ENCODE results near the gene SENP3.

Gene SENP3

GRCh38 chr17:7577327-7578199 is 15.8 kb downstream of the SENP3 start:
- no peak for DNase-seq (ENCODE audit: low spot score)

- DNase-seq (ENCODE audit: low spot score), result peak; percentile 90
Observed at GRCh38 chr17:7579001-7579833, 17.5 kb downstream of the SENP3 start, which contains the start of gene CD68. Gene CD68 (plus strand): TSS chr17:7579638. CDS start chr17:7579678, 40 bp downstream.

- no peak for DNase-seq (ENCODE audit: low spot score)
Observed at GRCh38 chr17:7579834-7580603, 18.3 kb downstream of the SENP3 start.

GRCh38 chr17:7580604-7581575 is 19.2 kb downstream of the SENP3 start:
- DNase-seq (ENCODE audit: low spot score), result no peak

GRCh38 chr17:7582396-7583252 is 20.9 kb downstream of the SENP3 start:
- no peak for DNase-seq (ENCODE audit: low spot score)

- peak; percentile 90 for DNase-seq (ENCODE audit: low spot score)
Observed at GRCh38 chr17:7583253-7584109, 21.8 kb downstream of the SENP3 start, which contains the start of gene MPDU1. Gene MPDU1 (plus strand): TSS chr17:7583852. CDS start chr17:7583863, 11 bp downstream.

- DNase-seq (ENCODE audit: low spot score), result no peak
Observed at GRCh38 chr17:7586673-7587419, 25.1 kb downstream of the SENP3 start.

GRCh38 chr17:7587420-7588151 is 25.9 kb downstream of the SENP3 start:
- DNase-seq (ENCODE audit: low spot score), result peak; percentile 92

- no peak for DNase-seq (ENCODE audit: low spot score)
Observed at GRCh38 chr17:7588553-7589203, 27.0 kb downstream of the SENP3 start.

GRCh38 chr17:7589204-7589868 is 27.6 kb downstream of the SENP3 start:
- DNase-seq (ENCODE audit: low spot score), result peak; percentile 85

GRCh38 chr17:7589891-7590691 is 28.4 kb downstream of the SENP3 start, which contains the start of gene SOX15:
Gene SOX15 (minus strand): TSS chr17:7590094. CDS start chr17:7589676, 418 bp downstream.
- DNase-seq (ENCODE audit: low spot score), result no peak

- DNase-seq (ENCODE audit: low spot score), result peak; percentile 67
Observed at GRCh38 chr17:7590743-7591142, 29.0 kb downstream of the SENP3 start.

- DNase-seq (ENCODE audit: low spot score), result no peak
Observed at GRCh38 chr17:7591596-7591995, 29.9 kb downstream of the SENP3 start.

GRCh38 chr17:7592422-7593021 is 30.8 kb downstream of the SENP3 start:
- DNase-seq (ENCODE audit: low spot score), result no peak

GRCh38 chr17:7593296-7593695 is 31.6 kb downstream of the SENP3 start:
- DNase-seq (ENCODE audit: low spot score), result no peak
